ENCODE results near the gene DNAI7.

DNA sequence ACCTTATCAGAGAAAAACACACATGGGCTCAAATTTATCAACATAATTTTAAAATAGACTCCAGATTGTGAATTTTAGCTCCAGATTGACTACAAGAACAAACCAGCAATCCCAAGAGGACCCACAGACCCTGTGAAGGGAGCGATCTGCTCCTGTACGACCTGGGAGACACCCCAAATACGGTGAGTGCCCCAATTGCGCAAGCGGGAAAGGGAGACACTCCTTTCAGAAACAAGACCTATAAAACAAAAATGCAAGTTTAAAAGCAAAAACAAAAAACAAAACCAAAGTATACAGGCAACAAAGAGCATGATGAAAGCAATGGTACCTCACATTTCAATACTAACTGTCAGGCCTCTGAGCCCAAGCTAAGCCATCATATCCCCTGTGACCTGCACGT, 32.1 kb downstream of the DNAI7 start:
- TF ChIP-seq, protein P1, sequence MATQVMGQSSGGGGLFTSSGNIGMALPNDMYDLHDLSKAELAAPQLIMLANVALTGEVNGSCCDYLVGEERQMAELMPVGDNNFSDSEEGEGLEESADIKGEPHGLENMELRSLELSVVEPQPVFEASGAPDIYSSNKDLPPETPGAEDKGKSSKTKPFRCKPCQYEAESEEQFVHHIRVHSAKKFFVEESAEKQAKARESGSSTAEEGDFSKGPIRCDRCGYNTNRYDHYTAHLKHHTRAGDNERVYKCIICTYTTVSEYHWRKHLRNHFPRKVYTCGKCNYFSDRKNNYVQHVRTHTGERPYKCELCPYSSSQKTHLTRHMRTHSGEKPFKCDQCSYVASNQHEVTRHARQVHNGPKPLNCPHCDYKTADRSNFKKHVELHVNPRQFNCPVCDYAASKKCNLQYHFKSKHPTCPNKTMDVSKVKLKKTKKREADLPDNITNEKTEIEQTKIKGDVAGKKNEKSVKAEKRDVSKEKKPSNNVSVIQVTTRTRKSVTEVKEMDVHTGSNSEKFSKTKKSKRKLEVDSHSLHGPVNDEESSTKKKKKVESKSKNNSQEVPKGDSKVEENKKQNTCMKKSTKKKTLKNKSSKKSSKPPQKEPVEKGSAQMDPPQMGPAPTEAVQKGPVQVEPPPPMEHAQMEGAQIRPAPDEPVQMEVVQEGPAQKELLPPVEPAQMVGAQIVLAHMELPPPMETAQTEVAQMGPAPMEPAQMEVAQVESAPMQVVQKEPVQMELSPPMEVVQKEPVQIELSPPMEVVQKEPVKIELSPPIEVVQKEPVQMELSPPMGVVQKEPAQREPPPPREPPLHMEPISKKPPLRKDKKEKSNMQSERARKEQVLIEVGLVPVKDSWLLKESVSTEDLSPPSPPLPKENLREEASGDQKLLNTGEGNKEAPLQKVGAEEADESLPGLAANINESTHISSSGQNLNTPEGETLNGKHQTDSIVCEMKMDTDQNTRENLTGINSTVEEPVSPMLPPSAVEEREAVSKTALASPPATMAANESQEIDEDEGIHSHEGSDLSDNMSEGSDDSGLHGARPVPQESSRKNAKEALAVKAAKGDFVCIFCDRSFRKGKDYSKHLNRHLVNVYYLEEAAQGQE (IDR thresholded peaks at IDR 0.05) = no peak
- TF ChIP-seq NPAS2 (CRISPR knock-in tag; IDR thresholded peaks at IDR 0.05; ENCODE audit: borderline replicate concordance) (no peak), CTCF (IDR thresholded peaks at IDR 0.05) (no peak), POLR2A (IDR thresholded peaks at IDR 0.05; ENCODE audit: low read length) (no peak)

All from A549 (cell line).